C4-2B (cell line): Measurements from ENCODE around the gene DCTN3.

ENCODE experiments used
- H3K27ac ChIP-seq: fragments of 450-650 bp; 2 replicates; pipeline ENCODE4 v1.5.1; 2017
- ZFX ChIP-seq: fragments of 450-650 bp; IDR thresholded peaks from 2 replicates; pipeline ENCODE4 v1.6.1; 2017
- TF ChIP-seq, protein P1 (sequence below): fragments of 450-650 bp; conservative IDR thresholded peaks from 2 replicates; pipeline ENCODE4 v1.5.1; 2017; ENCODE audit warnings: mild to moderate bottlenecking

The DCTN3 gene

DNA sequence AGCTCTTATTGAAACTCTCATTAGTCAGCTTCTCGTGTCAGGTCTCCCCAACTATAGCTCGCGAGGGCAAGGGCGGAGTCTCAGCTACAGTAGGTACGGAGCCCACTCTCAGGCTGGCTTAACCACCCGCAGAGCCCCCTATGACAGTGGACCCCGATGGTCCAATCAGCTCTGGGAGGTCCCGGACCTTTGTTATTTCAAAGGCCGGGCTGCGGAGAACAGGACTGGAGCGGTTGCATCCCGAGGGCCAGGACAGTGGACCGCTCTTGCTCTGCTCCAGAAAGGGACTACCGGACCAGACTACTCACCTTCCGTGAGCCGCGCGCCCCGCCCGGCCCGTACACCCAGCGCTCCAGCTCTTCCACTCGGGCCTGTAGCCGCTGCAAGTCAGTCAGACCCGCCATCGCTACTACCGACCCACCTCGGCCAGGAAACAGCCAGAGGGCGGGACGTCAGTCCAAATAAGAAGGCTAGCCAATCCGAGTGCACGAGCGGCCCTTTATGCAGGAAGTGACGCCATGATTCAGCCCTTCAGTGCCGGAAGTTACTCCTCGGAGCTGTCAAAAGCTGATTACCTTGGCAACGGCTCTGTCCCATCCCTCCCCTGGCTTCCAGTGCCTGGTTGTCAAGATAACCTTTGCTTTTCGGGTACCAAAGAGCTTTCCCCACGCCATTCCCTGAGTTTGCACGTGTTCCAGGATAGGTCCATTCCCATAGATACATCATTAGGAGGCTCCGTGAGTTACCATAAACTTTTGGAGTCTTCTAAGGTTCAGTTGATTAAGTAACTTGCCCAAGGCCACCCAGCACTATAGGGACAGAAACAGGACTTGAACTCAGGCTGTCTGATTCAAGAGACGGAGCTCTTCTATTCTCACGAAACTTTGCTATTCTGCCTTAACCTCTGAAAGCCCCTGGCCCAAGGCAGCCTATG lies at the start of gene DCTN3:
Gene DCTN3 (minus strand): TSS at position 435 of the 934 bp plus-strand sequence. CDS start 31 bp downstream, at position 404.
- TF ChIP-seq, protein P1, sequence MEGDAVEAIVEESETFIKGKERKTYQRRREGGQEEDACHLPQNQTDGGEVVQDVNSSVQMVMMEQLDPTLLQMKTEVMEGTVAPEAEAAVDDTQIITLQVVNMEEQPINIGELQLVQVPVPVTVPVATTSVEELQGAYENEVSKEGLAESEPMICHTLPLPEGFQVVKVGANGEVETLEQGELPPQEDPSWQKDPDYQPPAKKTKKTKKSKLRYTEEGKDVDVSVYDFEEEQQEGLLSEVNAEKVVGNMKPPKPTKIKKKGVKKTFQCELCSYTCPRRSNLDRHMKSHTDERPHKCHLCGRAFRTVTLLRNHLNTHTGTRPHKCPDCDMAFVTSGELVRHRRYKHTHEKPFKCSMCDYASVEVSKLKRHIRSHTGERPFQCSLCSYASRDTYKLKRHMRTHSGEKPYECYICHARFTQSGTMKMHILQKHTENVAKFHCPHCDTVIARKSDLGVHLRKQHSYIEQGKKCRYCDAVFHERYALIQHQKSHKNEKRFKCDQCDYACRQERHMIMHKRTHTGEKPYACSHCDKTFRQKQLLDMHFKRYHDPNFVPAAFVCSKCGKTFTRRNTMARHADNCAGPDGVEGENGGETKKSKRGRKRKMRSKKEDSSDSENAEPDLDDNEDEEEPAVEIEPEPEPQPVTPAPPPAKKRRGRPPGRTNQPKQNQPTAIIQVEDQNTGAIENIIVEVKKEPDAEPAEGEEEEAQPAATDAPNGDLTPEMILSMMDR: no peak
- TF ChIP-seq ZFX: peak; percentile 35; the same call in 1 of the 2 replicates
- H3K27ac ChIP-seq: peak within 1 kb of the TSS; percentile 72

DNA sequence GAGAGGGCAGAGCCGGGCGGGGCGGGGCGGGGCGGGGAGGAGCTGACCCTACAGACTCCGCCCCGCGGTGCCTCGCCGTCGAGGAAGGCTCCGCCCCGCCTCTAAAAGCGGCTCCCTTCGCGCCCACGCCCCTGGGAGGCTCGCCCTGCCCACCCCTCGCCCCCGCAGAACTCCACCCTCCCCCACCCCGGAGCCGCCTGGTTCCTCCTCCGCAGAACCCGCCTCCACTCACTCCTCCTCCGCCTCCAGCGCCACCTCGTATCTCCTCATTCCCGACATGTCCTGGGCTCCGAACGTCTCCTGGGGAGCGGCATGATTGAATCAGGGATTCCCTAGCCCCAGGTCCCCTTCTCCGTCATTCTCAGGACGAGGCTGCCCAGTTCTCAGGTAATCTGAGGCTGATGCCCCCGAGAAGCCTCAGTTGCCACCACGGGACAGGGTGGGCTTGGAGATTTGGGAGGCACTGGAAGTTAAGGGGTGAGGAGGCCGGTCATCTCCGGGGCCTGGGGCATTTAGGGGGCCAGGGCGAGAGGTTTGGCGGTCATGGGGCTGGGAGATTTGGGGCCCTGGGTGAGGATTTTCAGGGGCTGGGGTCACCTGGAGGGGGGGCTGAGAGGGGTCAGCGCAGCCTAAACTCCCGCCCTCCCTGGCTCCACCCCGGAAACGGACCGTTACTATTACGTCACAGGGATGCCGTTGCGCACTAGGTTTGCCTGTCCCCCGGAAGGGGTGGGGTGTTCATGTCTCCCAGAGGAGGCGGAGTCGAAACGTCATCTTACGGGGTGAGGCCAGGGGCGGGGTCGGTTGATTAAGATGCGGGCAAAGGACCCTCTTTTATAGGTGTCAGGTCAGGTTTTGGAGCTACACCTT lies 45.3 kb upstream of the DCTN3 start:
- no peak for TF ChIP-seq ZFX
- TF ChIP-seq, protein P1: no peak
- H3K27ac ChIP-seq: peak overlapping the region; percentile 78

DNA sequence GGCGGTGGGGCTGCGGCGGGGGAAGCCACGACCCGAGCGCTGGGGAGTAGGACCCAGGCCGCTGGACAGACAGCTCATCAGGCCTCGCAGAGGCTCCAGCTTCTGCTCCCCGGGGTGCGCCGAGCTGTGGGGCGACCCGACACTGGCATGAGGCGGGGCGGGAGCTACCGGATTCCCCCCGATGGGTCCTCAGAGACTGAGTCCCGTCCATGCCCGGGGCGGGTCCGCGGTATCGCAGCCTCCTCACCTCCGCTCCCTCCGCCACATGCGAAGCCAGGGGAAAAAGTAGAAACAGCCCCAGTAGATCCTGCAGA lies 44.7 kb upstream of the DCTN3 start:
- peak overlapping the region; percentile 78 for H3K27ac ChIP-seq
- no peak for TF ChIP-seq ZFX
- TF ChIP-seq, protein P1: no peak

DNA sequence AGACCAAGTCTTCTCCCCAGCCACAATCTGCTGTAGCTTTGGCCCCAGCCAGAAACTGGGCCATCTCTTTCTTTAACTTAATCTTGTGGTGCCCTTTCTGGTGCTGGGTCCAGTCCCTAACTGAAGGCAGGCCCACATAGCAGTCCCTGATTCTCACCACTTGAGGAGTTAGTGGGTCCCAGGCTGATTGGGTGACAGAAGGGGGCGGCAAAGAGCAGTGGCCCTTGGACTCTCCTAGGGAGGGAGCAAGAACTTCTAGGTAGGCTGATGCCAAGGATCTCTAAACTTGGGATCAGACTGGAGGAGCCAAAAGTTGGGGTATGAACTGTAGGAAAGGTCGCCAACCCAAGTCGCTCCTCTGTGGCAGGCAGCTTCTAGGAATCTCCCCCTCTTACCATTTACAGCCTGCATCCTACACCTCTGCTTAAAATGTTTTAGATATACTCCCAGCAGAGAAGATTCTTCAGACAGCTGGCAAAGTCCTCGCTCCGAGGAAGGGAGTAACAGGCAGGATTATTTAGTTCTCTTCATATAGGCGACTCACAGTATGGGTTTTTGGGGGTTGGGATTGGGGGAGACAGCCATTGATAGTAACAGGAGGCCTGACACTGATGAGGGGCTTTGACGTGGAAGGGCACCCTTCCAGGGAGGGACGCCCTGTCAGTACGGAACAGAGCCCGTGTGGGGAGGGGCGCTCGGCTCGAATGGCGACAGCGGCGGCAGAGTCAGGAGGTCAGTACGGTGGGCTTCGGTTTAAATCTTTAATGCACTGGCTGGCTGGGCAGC lies 44.2 kb upstream of the DCTN3 start:
- TF ChIP-seq, protein P1: peak; percentile 92
- TF ChIP-seq ZFX: no peak

DNA sequence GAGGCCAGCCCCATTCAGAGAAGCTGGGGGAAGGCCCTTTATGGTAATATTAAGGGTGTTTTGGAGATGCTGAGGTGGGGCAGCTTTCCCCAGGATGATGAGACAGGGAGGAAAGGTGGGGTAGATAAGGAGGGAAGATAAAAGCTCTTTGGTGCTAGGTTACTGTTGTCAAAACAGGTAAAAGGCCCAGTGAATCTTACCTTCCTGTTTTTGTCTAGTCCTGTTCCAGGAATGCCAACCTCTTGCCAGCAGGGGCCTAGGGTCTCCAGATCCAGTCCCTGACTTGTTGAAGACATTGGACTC lies 43.0 kb upstream of the DCTN3 start:
- TF ChIP-seq, protein P1: no peak
- H3K27ac ChIP-seq: no peak overlapping the region

More for the DNA sequence above, 44.2 kb upstream of the DCTN3 start:
- H3K27ac ChIP-seq: peak overlapping the region; percentile 78

DNA sequence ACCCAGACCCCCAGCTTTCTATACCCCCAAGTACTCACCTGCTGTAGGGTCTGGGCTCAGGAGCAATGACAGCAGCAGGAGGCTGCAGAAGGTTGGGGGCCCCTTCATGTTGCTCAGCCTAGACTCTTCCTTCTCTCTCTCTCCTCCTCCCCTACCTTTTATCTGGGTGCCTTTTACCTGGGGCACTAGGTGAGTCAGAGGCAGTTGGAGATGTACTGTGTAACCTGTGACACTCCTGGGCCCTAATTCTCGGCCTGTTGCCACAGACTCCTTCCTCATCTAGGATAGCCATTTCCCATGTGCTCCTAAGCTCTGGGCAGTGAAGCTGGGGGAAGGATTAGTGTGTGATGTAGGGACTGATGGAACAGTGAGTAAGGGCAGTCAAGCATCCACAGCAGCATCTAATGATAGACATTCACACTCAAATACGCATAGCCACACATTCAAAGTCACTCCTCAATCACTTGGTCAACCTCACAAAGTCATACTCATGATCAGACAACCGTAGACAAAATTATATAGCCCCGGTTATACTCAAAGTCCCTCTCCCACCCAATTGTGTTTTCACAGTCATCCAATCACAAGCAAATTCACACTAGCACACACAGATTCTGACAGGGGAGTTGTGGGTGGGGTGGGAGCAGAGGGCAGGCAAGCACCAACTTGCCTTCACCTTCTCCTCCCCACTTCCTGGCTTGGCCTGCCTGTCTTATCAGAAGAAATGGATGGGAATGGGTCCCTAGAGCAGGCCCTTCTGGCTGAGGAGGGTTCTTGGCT lies 42.4 kb upstream of the DCTN3 start, which contains the start of gene CCL27:
Gene CCL27 (minus strand): TSS at position 132 of the 777 bp plus-strand sequence. CDS start 24 bp downstream, at position 108.
- no peak within 1 kb of the TSS for H3K27ac ChIP-seq
- TF ChIP-seq ZFX: no peak
- TF ChIP-seq, protein P1: no peak
